ENCODE data around the gene TXNRD3.

The TXNRD3 gene

GRCh38 chr3:126557761-126558160 is 97.2 kb downstream of the TXNRD3 start:
- FAIRE-seq = no peak
- no peak for DNase-seq (ENCODE audit: extremely low spot score, insufficient read length, low read depth)

- DNase-seq (ENCODE audit: extremely low spot score, insufficient read length, low read depth) (no peak), FAIRE-seq (no peak)
Measured at GRCh38 chr3:126557415-126557745, 97.5 kb downstream of the TXNRD3 start.
